Tibial artery (tissue), 4 donors: Measurements from ENCODE around the gene SUSD1.
A peak's percentile ranks its signal among the peaks of the same experiment; 100 is the strongest.

Experiments used
- DNase-seq, 2 donors: peaks; one replicate each; pipeline ENCODE4 v3.0.0-alpha.2; 2019
- H3K27ac ChIP-seq, 2 donors: fragments of 200-600 bp; sonication (generic) in 1 of 2; 1 replicate in 1 of 2; 2 replicates in 1 of 2; pipeline ENCODE4 v1.5.1; 2018 to 2019; ENCODE audit warnings: mild to moderate bottlenecking in 1 of 2
- H3K27me3 ChIP-seq, 2 donors: fragments of 200-600 bp; sonication (generic) in 1 of 2; one replicate each; pipeline versions ENCODE4 v1.5.1 to v1.6.0; 2016 to 2019
- H3K36me3 ChIP-seq, 3 donors: fragments of 200-600 bp; sonication (generic) in 2 of 3; one replicate each; pipeline ENCODE4 v1.5.1; 2016 to 2019; ENCODE audit warnings: mild to moderate bottlenecking in 2 of 3
- H3K4me1 ChIP-seq, 4 donors: fragments of 200-600 bp; sonication (generic) in 2 of 4; 1 replicate in 3 of 4; 2 replicates in 1 of 4; pipeline ENCODE4 v1.5.1; 2016 to 2019
- H3K4me3 ChIP-seq, 2 donors: fragments of 200-600 bp; sonication (generic) in 1 of 2; 1 replicate in 1 of 2; 2 replicates in 1 of 2; pipeline ENCODE4 v1.5.1; 2018 to 2019; ENCODE audit warnings: mild to moderate bottlenecking in 2 of 2
- H3K9me3 ChIP-seq, 3 donors: fragments of 200-600 bp; sonication (generic) in 1 of 3; one replicate each; pipeline ENCODE4 v1.5.1; 2016 to 2019
- intact Hi-C: fragments of 100-400 bp; cut with DNase I; formaldehyde crosslinking; loops from one replicate; pipeline ENCODE4 v1.15.0; 2023; ENCODE audit warnings: low total_unique reads
- TF ChIP-seq, protein P1 (sequence below), 2 experiments: fragments of 200-600 bp in 1 of 2; fragments of 450-650 bp in 1 of 2; IDR thresholded peaks; one replicate each; pipeline ENCODE4 v1.5.1; 2017 to 2019; ENCODE audit warnings: antibody characterized with exemption in 2 of 2, mild to moderate bottlenecking in 1 of 2, moderate library complexity in 1 of 2

The SUSD1 gene

DNA sequence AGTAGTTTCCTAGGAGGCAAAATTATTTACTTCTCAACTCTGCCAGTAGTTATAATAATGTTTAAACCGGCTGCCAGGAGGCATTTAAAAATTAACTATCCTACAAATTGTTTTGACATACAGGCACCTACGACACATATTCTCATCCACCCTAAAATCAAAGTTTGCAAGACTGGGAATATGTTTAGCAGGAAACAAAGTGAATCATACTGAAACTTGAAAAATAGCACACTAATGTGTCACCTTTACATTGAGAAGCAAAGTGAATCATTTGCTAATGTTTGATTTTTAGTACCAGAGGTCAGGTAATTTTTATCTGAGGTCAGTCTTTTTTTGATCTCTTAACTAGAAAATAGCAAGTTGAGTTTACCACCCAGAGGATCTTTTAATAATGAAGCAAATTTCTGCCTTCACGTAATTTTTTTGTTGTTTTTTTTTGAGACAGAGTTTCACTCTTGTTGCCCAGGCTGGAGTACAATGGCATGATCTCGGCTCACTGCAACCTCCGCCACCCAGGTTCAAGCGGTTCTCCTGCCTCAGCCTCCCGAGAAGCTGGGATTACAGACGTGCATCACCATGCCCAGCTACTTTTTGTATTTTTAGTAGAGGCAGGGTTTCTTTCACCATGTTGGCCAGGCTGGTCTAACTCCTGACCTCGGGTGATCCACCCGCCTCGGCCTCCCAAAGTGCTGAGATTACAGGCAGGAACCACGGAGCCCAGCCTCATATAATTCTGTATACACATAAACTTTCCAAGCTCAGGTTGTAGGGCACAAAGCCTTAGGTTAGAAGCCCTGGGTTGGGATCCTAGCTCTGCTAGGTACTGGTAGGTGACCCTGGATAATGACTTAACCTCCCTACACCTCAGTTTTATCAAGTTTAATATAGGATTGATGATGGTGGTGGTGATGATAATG, 154.2 kb downstream of the SUSD1 start:
- intact Hi-C loops = no loop called here
- Histone ChIP-seq H3K27me3 (no peaks in the 10 kb centered on the region), H3K4me3 (no peak overlapping the region), H3K4me1 (peaks cover 0 to 14% (median 0%) of the 10 kb centered on the region in 4 donors), H3K9me3 (no peaks in the 10 kb centered on the region), H3K27ac (no peak overlapping the region), H3K36me3 (no peaks in the 10 kb centered on the region)
- TF ChIP-seq, protein P1, sequence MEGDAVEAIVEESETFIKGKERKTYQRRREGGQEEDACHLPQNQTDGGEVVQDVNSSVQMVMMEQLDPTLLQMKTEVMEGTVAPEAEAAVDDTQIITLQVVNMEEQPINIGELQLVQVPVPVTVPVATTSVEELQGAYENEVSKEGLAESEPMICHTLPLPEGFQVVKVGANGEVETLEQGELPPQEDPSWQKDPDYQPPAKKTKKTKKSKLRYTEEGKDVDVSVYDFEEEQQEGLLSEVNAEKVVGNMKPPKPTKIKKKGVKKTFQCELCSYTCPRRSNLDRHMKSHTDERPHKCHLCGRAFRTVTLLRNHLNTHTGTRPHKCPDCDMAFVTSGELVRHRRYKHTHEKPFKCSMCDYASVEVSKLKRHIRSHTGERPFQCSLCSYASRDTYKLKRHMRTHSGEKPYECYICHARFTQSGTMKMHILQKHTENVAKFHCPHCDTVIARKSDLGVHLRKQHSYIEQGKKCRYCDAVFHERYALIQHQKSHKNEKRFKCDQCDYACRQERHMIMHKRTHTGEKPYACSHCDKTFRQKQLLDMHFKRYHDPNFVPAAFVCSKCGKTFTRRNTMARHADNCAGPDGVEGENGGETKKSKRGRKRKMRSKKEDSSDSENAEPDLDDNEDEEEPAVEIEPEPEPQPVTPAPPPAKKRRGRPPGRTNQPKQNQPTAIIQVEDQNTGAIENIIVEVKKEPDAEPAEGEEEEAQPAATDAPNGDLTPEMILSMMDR (IDR thresholded peaks at IDR 0.05) = no peak
- DNase-seq = no peak

DNA sequence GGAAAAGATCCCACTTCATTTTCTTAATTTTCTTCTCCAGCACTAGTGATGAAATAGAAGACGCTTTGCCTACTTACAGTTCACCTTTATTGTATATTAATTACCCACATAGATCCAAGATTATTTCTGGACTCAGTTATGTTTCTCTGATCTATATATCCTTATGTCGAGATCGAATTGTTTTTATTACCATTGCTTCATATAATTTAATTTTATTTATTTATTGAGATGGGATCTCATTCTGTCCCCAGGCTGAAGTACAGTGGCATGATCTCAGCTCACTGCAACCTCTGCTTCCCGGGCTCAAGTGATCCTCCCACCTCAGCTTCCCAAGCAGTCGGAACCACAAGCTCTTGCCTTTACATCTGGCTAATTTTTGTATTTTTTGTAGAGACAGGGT, 157.2 kb downstream of the SUSD1 start:
- intact Hi-C loops = loop anchor here (5.0 kb wide), 1 partner anchor 111 kb away; no protein-coding TSS in a partner anchor
- Histone ChIP-seq H3K36me3 (no peaks in the 10 kb centered on the region), H3K4me3 (no peak overlapping the region), H3K9me3 (no peaks in the 10 kb centered on the region), H3K27ac (no peak overlapping the region), H3K27me3 (no peaks in the 10 kb centered on the region), H3K4me1 (peaks cover 0 to 23% (median 5%) of the 10 kb centered on the region in 4 donors)
- TF ChIP-seq, protein P1 (IDR thresholded peaks at IDR 0.05) = no peak
- DNase-seq = no peak

DNA sequence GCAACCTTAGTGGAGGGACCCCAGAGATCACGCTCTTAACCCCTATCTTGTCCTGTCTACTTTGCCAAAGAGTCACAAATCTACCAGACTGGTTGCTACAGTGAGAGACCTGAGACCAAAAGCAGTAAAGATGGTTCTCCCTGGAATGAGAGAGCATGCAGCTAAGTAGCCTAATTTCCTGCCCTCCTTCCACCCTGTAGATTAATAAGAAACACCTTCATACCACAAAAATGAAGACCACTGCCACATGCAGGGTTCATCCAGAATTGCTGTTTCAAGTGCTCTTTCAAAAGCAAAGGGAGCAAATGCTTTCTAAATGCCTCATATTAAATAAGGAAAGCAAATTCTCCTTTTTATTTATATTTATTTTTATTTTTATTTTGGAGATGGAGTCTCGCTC, 159.4 kb downstream of the SUSD1 start:
- H3K4me1 ChIP-seq = peaks cover 0 to 29% (median 20%) of the 10 kb centered on the region in 4 donors
- no peaks in the 10 kb centered on the region for H3K27me3 ChIP-seq
- H3K4me3 ChIP-seq = no peak overlapping the region
- no peaks in the 10 kb centered on the region for H3K36me3 ChIP-seq
- DNase-seq = no peak
- no peak overlapping the region for H3K27ac ChIP-seq
- intact Hi-C loops = loop anchor here (5.0 kb wide), 1 partner anchor 108 kb away; no protein-coding TSS in a partner anchor
- TF ChIP-seq, protein P1 (IDR thresholded peaks at IDR 0.05) = no peak
- H3K9me3 ChIP-seq = no peaks in the 10 kb centered on the region

DNA sequence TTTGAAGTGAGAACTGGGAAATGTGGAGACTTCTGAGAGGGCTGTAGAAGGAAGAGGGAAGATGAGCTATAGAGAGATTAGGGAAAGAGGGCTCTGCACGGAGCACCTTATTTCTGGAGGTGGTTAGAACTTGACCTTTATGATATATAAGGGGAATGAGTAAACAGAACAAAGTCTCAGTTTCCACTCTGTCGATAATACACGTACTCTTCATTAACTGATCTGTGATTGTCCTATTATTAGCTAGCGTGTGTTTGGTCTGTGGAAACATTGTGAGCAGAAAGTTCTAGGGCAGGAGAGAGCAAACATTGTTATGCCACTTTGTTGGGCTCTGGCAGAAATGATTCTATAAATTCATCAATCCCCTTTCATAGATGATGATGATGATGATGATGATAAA, 159.9 kb downstream of the SUSD1 start:
- H3K4me1 ChIP-seq = peaks cover 0 to 29% (median 20%) of the 10 kb centered on the region in 4 donors
- no peaks in the 10 kb centered on the region for H3K36me3 ChIP-seq
- H3K4me3 ChIP-seq = no peak overlapping the region
- no peaks in the 10 kb centered on the region for H3K9me3 ChIP-seq
- TF ChIP-seq, protein P1 (IDR thresholded peaks at IDR 0.05) = no peak
- no peak for DNase-seq
- H3K27ac ChIP-seq = no peak overlapping the region
- intact Hi-C loops = loop anchor here (5.0 kb wide), 1 partner anchor 108 kb away; no protein-coding TSS in a partner anchor
- H3K27me3 ChIP-seq = no peaks in the 10 kb centered on the region

DNA sequence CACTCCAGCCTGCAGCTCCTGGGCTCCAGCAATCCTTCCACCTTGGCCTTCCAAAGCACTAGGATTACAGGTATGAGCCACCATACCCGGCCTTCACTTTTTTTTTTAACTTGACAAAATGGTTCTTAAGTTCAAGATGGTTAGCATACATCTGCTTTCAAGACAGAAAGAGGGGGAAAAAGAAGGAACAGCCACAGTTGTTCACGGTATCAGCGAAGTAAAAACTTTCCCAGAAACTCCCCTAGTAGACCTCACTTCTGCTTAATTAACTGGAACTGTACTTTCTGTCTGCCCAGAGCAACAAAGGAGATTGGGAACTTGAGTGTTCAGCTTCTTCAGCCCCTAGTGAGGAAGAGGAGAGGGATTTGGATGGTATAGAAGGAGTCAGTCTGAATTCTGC, 161.8 kb downstream of the SUSD1 start:
- peak overlapping the region; percentile 65 to 77 for H3K27ac ChIP-seq
- TF ChIP-seq, protein P1 (IDR thresholded peaks at IDR 0.05) = no peak
- no peak for DNase-seq

More for the DNA sequence above, 161.8 kb downstream of the SUSD1 start:
- peaks cover 0 to 29% (median 20%) of the 10 kb centered on the region in 4 donors for H3K4me1 ChIP-seq
- H3K9me3 ChIP-seq = no peaks in the 10 kb centered on the region
- no peaks in the 10 kb centered on the region for H3K27me3 ChIP-seq
- no peaks in the 10 kb centered on the region for H3K36me3 ChIP-seq
- no peak overlapping the region for H3K4me3 ChIP-seq
- intact Hi-C loops = no loop called here
